Erythroblast (primary cell): ENCODE results near the gene MAN2B1.

Experiments
- GATA1 ChIP-seq: IDR thresholded peaks from 2 replicates; pipeline ENCODE4 v1.6.1; 2011; ENCODE audit warnings: low read depth, mild to moderate bottlenecking, control low read depth, low read length, moderate library complexity
- POLR2A ChIP-seq: IDR thresholded peaks from 2 replicates; pipeline ENCODE4 v1.6.1; 2011; ENCODE audit warnings: mild to moderate bottlenecking, low read length

- TF ChIP-seq POLR2A: no peak
- no peak for TF ChIP-seq GATA1
Observed at GRCh38 chr19:12670159-12670928, 3.8 kb upstream of the MAN2B1 start.
